ENCODE results near the gene DACH1.

- TF ChIP-seq EP300 (IDR thresholded peaks at IDR 0.05; ENCODE audit: borderline replicate concordance in 1 of 2, low read depth in 2 of 2, low read length in 2 of 2) = no peak
- TF ChIP-seq BRCA1 (IDR thresholded peaks at IDR 0.05; ENCODE audit: low read depth, low read length) = no peak
- no peak for TF ChIP-seq CTCF (IDR thresholded peaks at IDR 0.05; ENCODE audit: control extremely low read depth in 1 of 3, insufficient read depth in 1 of 3, low read depth in 1 of 3, low read length in 3 of 3)
- TF ChIP-seq TBP (IDR thresholded peaks at IDR 0.05; ENCODE audit: low read depth, low read length) = no peak
- TF ChIP-seq CHD2 (IDR thresholded peaks at IDR 0.05; ENCODE audit: low read length) = no peak
- no peak for TF ChIP-seq TEAD4 (IDR thresholded peaks at IDR 0.05; ENCODE audit: low read depth, low read length)
- no peak for TF ChIP-seq SIN3A (conservative IDR thresholded peaks at IDR 0.05 in 1 of 2, IDR thresholded peaks at IDR 0.05 in 1 of 2; ENCODE audit: low read depth in 1 of 2, low read length in 2 of 2)
- TF ChIP-seq RAD21 (IDR thresholded peaks at IDR 0.05 in 1 of 2, conservative IDR thresholded peaks at IDR 0.05 in 1 of 2; ENCODE audit: low read depth in 2 of 2, low read length in 2 of 2) = no peak
- no peak for TF ChIP-seq RFX5 (IDR thresholded peaks at IDR 0.05; ENCODE audit: borderline replicate concordance, low read depth, low read length)
- no peak for TF ChIP-seq CREB1 (IDR thresholded peaks at IDR 0.05)
- no peak for TF ChIP-seq SAP30 (IDR thresholded peaks at IDR 0.05; ENCODE audit: insufficient read depth, insufficient replicate concordance, low read length)
- 0 out of 2 replicates have a peak, but pooled peaks have one; percentile 5 for TF ChIP-seq TAF1 (IDR thresholded peaks at IDR 0.05; ENCODE audit: low read depth, low read length)
These were observed 1.1 kb downstream of the DACH1 start for GRCh38 chr13:71865874-71866334.

All from H1 (cell line).